Colonic mucosa (tissue), 4 donors: ENCODE results near the gene COL12A1. TPM values are rescaled to one million over a fixed set of nuclear protein-coding genes. Genes with fewer than 3 reads are reported as not detected.

ENCODE experiments used
- DNase-seq: peaks from one replicate; pipeline ENCODE4 v3.0.0-alpha.2; 2020
- H3K27ac ChIP-seq: fragments of 200-600 bp; one replicate; pipeline ENCODE4 v1.8.0; 2021
- H3K27me3 ChIP-seq: fragments of 200-600 bp; one replicate; pipeline ENCODE4 v1.8.0; 2021
- H3K36me3 ChIP-seq: fragments of 200-600 bp; one replicate; pipeline ENCODE4 v1.8.0; 2021
- H3K4me1 ChIP-seq: fragments of 200-600 bp; one replicate; pipeline ENCODE4 v1.8.0; 2021; ENCODE audit warnings: mild to moderate bottlenecking
- H3K4me3 ChIP-seq: fragments of 200-600 bp; one replicate; pipeline ENCODE4 v1.8.0; 2021
- H3K9ac ChIP-seq, 2 donors: one replicate each; pipeline ENCODE4 v1.7.0; 2013; ENCODE audit warnings: control low read depth in 2 of 2, low read depth in 2 of 2, low read length in 2 of 2
- H3K9me3 ChIP-seq: fragments of 200-600 bp; one replicate; pipeline ENCODE4 v1.8.0; 2021
- intact Hi-C: fragments of 100-400 bp; cut with DNase I; formaldehyde crosslinking; loops from one replicate; pipeline ENCODE4 v1.14.1; 2022
- total RNA-seq, 2 donors: library from RNA; stranded (reverse); fragmentation: NEBNext Ultra II Directional in 1 of 2; extraction: Animal tissue kit (Norgen Biotek cat#: 25700) in 1 of 2; gene quantifications; one replicate each; pipeline ENCODE4 v1.2.1, GENCODE V29; 2021
- TF ChIP-seq, protein P1 (sequence below): fragments of 200-600 bp; IDR thresholded peaks from one replicate; pipeline ENCODE4 v1.8.0; 2022; ENCODE audit warnings: antibody characterized with exemption, mild to moderate bottlenecking
- donor health status: healthy.
- donor health status: DM: no; HTN: no; CAD: no.
- donor health status: DM: no; HTN: no; CAD: no.

The COL12A1 gene
- total RNA-seq, 2 donors from 2014 or later = 3.6 to 20.2 TPM

DNA sequence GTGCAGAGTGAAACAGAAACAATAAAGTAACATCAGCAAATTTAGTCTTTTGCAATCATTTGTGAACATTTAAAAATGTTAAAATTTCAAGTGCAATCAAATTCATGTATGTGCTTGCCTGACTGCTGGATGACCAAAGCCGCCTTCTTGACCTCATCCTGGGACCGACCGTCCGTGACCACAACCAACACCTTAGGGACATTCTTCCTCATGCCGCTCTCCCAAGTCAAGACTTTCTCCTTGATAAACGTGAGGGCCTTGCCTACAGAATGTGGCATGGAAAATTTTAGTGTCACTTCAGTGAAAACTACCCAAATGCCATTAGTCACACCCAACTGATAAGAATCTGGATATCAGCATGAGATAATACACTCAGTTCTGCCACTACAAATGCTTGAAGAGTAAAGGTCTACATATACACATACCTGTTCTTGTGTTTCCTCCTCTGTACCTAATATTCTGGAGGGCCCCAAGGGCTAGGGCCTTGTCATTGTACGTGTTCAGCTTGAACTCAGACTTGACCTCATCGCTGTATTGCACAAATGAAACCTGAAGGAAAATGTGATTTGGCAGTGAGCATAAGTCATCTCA, 86.8 kb downstream of the COL12A1 start:
- H3K27ac ChIP-seq = no peak overlapping the region
- no peaks in the 10 kb centered on the region for H3K36me3 ChIP-seq
- TF ChIP-seq, protein P1, sequence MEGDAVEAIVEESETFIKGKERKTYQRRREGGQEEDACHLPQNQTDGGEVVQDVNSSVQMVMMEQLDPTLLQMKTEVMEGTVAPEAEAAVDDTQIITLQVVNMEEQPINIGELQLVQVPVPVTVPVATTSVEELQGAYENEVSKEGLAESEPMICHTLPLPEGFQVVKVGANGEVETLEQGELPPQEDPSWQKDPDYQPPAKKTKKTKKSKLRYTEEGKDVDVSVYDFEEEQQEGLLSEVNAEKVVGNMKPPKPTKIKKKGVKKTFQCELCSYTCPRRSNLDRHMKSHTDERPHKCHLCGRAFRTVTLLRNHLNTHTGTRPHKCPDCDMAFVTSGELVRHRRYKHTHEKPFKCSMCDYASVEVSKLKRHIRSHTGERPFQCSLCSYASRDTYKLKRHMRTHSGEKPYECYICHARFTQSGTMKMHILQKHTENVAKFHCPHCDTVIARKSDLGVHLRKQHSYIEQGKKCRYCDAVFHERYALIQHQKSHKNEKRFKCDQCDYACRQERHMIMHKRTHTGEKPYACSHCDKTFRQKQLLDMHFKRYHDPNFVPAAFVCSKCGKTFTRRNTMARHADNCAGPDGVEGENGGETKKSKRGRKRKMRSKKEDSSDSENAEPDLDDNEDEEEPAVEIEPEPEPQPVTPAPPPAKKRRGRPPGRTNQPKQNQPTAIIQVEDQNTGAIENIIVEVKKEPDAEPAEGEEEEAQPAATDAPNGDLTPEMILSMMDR = no peak
- H3K4me1 ChIP-seq = no peaks in the 10 kb centered on the region
- H3K9ac ChIP-seq = no peak overlapping the region
- no peaks in the 10 kb centered on the region for H3K9me3 ChIP-seq
- H3K4me3 ChIP-seq = no peak overlapping the region
- DNase-seq = no peak
- intact Hi-C loops = no loop called here
- H3K27me3 ChIP-seq = no peaks in the 10 kb centered on the region

DNA sequence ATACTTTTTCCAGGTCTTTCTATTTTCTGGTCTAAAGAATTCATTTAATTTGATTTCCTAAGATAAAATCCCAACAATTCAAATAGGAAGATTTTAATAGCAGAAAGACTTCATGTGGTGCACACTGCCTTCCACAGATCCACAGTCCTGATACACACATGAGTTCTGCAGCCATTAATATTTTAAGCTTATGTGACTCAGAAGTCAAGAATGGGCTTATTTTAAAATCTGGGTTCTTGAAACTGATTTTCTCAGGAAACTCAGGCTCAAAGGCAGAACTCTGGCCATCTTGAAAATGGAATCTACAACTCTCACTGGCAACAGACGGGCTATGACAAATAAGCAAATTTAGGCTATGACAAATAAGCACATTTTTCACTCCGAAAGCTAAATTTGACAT, 88.2 kb downstream of the COL12A1 start:
- TF ChIP-seq, protein P1 = no peak
- Histone ChIP-seq H3K4me1 (no peaks in the 10 kb centered on the region), H3K9ac (no peak overlapping the region), H3K36me3 (no peaks in the 10 kb centered on the region), H3K9me3 (no peaks in the 10 kb centered on the region), H3K4me3 (no peak overlapping the region), H3K27ac (no peak overlapping the region), H3K27me3 (no peaks in the 10 kb centered on the region)
- DNase-seq = no peak
- intact Hi-C loops = no loop called here

DNA sequence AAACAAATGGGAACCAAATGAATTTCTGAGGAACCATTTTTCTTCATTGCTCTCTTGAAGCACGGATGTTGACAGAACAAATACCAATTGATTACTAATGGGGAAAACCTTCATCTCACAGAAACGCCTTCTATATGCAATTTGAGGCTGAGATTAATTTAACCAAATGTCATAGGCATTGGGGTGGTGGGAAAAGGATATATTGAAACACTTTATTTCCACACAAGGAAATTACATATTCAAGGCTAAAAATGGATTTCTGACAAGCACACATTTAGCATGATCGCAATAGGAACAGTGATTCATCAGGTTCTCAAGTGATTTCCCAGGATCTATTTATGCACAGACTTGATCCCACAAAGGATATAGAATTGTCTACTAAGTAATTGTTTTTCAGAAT, 88.9 kb downstream of the COL12A1 start:
- intact Hi-C loops = no loop called here
- no peaks in the 10 kb centered on the region for H3K36me3 ChIP-seq
- no peaks in the 10 kb centered on the region for H3K9me3 ChIP-seq
- no peaks in the 10 kb centered on the region for H3K4me1 ChIP-seq
- no peak for DNase-seq
- H3K9ac ChIP-seq = no peak overlapping the region
- H3K4me3 ChIP-seq = no peak overlapping the region
- TF ChIP-seq, protein P1 = no peak
- H3K27ac ChIP-seq = no peak overlapping the region
- no peaks in the 10 kb centered on the region for H3K27me3 ChIP-seq

DNA sequence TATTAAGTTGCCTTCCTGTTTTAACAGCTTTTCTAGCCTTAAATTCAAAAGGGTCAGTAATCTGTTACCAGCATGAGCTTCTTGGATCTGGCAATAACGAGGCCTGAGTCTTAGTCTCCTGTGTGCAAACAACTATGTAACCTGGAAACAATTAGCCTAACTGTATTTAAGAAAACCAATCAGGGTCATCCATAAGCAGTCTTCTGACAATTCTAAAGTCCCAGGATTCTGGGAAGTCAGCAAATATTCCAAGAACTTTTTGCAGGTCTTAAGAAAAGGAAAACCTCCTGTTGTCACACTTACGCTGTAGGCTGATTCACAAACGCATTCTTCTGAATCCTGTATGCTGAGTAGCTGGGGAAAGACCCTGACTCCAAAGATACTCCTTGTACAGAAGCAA, 90.4 kb downstream of the COL12A1 start:
- intact Hi-C loops = no loop called here
- H3K4me1 ChIP-seq = no peaks in the 10 kb centered on the region
- no peak overlapping the region for H3K9ac ChIP-seq
- TF ChIP-seq, protein P1 = no peak
- no peak overlapping the region for H3K27ac ChIP-seq
- no peaks in the 10 kb centered on the region for H3K36me3 ChIP-seq
- no peaks in the 10 kb centered on the region for H3K9me3 ChIP-seq
- no peaks in the 10 kb centered on the region for H3K27me3 ChIP-seq
- no peak overlapping the region for H3K4me3 ChIP-seq
- no peak for DNase-seq

DNA sequence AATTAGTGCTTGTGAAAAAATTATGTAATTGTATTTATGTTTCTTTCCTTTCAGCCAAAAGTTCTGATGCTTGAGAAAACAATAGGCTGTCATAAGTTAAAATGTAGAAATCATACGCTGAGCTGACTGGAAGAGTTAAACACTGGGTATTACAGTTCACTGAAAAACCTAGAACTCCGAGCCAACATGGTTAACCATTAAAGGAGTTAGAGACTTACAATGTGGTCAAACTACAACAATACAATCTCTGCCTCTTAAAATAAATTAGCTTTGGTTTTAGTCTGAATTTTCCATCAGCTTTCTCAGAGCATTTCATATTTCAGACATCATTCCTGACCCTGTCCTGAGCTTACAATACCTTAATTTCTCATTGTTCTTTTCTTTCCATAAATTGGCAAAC, 91.0 kb downstream of the COL12A1 start:
- Histone ChIP-seq H3K27me3 (no peaks in the 10 kb centered on the region), H3K36me3 (no peaks in the 10 kb centered on the region), H3K9me3 (no peaks in the 10 kb centered on the region), H3K4me1 (no peaks in the 10 kb centered on the region), H3K27ac (no peak overlapping the region), H3K9ac (no peak overlapping the region), H3K4me3 (no peak overlapping the region)
- intact Hi-C loops = no loop called here
- TF ChIP-seq, protein P1 = no peak
- no peak for DNase-seq
